NOMO-1 treated with DMSO at 0.1 percent for 48 hours (cell line): ENCODE data around the gene TSEN15.
"Not testable (repeated sequence)": the region's sequence is repeated elsewhere in the genome, so short reads cannot be mapped to it uniquely, and the experiment has no call there.

Experiments used
- DNase-seq: peaks from one replicate; lab custom pipeline; 2025; ENCODE audit not compliant: unreplicated experiment; lab: John Stamatoyannopoulos, UW

The TSEN15 gene

GRCh38 chr1:184031092-184031408, 20.5 kb upstream of the TSEN15 start:
- DNase-seq: no peak

GRCh38 chr1:184031409-184032107, 20.0 kb upstream of the TSEN15 start:
- no peak for DNase-seq

GRCh38 chr1:184032306-184032929, 19.1 kb upstream of the TSEN15 start:
- no peak for DNase-seq

GRCh38 chr1:184032930-184033418, 18.6 kb upstream of the TSEN15 start:
- DNase-seq: no peak

- no peak for DNase-seq
Observed at GRCh38 chr1:184033711-184034167, 17.8 kb upstream of the TSEN15 start.

GRCh38 chr1:184034761-184035379, 16.7 kb upstream of the TSEN15 start:
- DNase-seq: no peak

GRCh38 chr1:184035719-184036516, 15.6 kb upstream of the TSEN15 start:
- no peak for DNase-seq

GRCh38 chr1:184036517-184036949, 15.0 kb upstream of the TSEN15 start:
- peak; percentile 9 for DNase-seq

- no peak for DNase-seq
Observed at GRCh38 chr1:184037849-184038591, 13.5 kb upstream of the TSEN15 start.

GRCh38 chr1:184039126-184039525, 12.4 kb upstream of the TSEN15 start:
- no peak for DNase-seq

GRCh38 chr1:184041731-184042130, 9.8 kb upstream of the TSEN15 start:
- no peak for DNase-seq

GRCh38 chr1:184043315-184043714, 8.2 kb upstream of the TSEN15 start:
- not testable (repeated sequence) for DNase-seq

GRCh38 chr1:184044603-184045376, 6.7 kb upstream of the TSEN15 start:
- no peak for DNase-seq

- DNase-seq: not testable (repeated sequence)
Observed at GRCh38 chr1:184047541-184047940, 4.0 kb upstream of the TSEN15 start.

- no peak for DNase-seq
Observed at GRCh38 chr1:184048561-184049240, 2.8 kb upstream of the TSEN15 start.

- DNase-seq: no peak
Observed at GRCh38 chr1:184049291-184049690, 2.2 kb upstream of the TSEN15 start.

- no peak for DNase-seq
Observed at GRCh38 chr1:184049836-184050468, 1.6 kb upstream of the TSEN15 start.

- no peak for DNase-seq
Observed at GRCh38 chr1:184050636-184051035, 894 bp upstream of the TSEN15 start.

GRCh38 chr1:184051138-184051484, 419 bp upstream of the TSEN15 start:
- DNase-seq: no peak
